SW480 (cell line): ENCODE measurements around the gene MSX2.

Source experiments
- DNase-seq: peaks from one replicate; pipeline ENCODE4 v3.0.0-alpha.2; 2016; ENCODE audit warnings: low spot score

MSX2 gene

GRCh38 chr5:174718880-174719610 lies 5.3 kb upstream of the MSX2 start:
- no peak for DNase-seq

GRCh38 chr5:174719793-174720611 lies 4.4 kb upstream of the MSX2 start:
- no peak for DNase-seq

- DNase-seq: peak; percentile 30
Observed at GRCh38 chr5:174720612-174721529, 3.5 kb upstream of the MSX2 start.

- DNase-seq: no peak
Observed at GRCh38 chr5:174721530-174722432, 2.6 kb upstream of the MSX2 start.

- DNase-seq: no peak
Observed at GRCh38 chr5:174722500-174722899, 1.9 kb upstream of the MSX2 start.

- DNase-seq: no peak
Observed at GRCh38 chr5:174723315-174723978, 935 bp upstream of the MSX2 start.

- peak; percentile 31 for DNase-seq
Observed at GRCh38 chr5:174723979-174724483, 351 bp upstream of the MSX2 start.

GRCh38 chr5:174725261-174725990 lies 1.0 kb downstream of the MSX2 start:
- DNase-seq: peak; percentile 58

GRCh38 chr5:174725991-174726601 lies 1.7 kb downstream of the MSX2 start:
- DNase-seq: no peak

- no peak for DNase-seq
Observed at GRCh38 chr5:174726916-174727793, 2.8 kb downstream of the MSX2 start.

- no peak for DNase-seq
Observed at GRCh38 chr5:174727794-174728680, 3.7 kb downstream of the MSX2 start.

- no peak for DNase-seq
Observed at GRCh38 chr5:174729075-174729680, 4.8 kb downstream of the MSX2 start.

- no peak for DNase-seq
Observed at GRCh38 chr5:174731214-174732035, 7.0 kb downstream of the MSX2 start.

GRCh38 chr5:174732036-174733020 lies 7.9 kb downstream of the MSX2 start:
- DNase-seq: no peak
